Measurements from ENCODE around the gene PKNOX2.

PKNOX2 gene

DNA sequence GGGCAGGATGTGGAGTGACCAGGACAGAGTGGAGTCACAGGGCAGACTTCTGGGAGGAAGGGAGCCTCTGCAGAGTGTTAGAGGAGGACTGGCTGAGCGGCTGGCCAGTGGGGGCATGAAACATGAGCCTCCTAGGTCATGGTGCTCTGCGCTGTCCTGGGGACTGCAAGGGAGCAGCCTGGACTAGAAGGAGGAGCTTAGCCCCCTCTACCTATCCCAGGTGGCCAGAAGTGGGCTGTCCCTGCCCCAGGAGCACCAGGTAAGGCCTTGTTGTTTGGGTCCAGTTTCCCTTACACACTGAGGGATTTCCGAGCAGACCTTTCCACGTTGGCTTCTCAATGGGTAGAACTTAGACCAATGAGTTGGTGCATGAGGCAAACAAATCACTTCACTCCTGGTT is 7.4 kb downstream of the PKNOX2 start:
- no peak for DNase-seq (ENCODE audit: low read depth in 4 of 4, low spot score in 1 of 4)

DNA sequence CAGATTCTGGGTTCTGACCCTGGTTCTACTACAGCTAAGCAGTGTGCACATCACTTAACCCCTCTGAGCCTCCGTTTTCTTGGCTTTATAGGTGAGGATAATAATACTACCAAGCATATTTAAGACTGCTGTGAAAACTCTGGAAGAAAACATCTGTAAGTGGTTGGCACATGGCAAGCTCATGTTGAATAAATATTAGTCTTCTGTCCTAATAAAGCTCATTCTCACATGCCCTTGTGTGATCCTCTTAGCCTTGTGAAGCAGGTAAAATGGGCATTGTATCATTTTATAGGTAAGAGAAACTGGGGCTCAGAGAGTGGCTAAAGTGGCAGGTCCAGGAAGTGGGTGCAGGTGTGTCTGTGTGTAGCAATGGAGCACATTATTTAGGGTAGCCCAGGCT is 8.5 kb downstream of the PKNOX2 start:
- DNase-seq (ENCODE audit: low read depth in 4 of 4, low spot score in 1 of 4), result no peak

DNA sequence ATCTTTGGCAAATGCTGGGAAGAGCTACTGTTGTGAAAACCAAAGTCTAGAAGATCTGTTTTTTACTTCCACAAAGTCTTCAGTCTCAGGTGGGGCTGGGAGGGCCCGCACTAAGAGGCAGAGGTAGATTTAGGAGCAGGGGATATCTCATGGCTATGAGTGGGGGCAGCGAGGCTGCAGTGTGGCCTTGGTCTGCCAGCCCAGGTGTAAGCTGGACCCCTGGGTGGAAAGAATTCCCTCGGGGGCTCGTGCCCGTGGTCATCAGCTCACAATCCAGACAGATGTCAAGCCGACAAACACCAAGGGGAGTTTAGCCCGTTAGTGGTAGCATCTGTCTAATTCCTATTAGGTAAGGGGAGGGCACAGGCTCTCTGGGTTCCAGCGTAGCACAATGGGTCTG is 9.0 kb downstream of the PKNOX2 start:
- no peak for DNase-seq (ENCODE audit: low read depth in 4 of 4, low spot score in 1 of 4)

DNA sequence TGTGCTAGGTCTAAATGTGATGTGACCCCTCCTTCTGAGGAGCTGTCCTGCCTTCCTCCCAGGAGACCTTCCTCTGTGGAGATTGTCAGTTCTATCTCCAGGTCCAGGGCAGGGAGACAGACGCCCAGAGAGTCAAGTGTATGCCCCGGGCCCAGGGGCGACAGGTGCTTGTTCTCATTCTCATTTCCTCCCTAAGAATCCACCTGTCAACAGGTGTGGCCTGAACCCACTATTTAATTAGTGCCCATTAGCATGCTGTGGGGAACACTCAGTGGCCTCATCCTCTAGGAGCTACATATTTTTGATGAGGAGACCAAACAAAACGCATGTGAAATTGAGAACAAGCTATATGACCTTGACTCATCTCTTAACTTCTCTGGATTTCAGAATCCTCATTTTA is 9.5 kb downstream of the PKNOX2 start:
- DNase-seq (ENCODE audit: low read depth in 4 of 4, low spot score in 1 of 4), result no peak

DNA sequence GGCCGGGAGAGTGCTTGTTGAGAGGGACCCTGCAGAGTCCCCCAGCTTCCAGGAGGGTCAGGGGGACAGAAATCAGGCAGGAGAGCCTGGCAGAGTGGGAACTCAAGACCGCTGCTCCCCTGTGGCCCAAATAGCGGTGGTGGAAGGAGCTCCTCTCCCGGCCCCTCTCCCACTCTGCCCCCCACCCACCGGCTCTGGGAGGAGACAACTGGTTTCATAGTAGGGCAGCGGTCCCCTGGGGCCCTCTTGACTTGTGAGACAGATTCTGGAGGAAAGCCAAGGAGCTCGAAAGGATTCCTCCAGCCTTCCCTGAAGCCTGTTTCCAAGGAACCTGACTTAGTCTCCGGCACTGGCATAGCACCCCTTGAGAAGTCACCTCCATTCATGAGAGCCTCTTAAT is 10.1 kb downstream of the PKNOX2 start:
- no peak for DNase-seq (ENCODE audit: low read depth in 4 of 4, low spot score in 1 of 4)

DNA sequence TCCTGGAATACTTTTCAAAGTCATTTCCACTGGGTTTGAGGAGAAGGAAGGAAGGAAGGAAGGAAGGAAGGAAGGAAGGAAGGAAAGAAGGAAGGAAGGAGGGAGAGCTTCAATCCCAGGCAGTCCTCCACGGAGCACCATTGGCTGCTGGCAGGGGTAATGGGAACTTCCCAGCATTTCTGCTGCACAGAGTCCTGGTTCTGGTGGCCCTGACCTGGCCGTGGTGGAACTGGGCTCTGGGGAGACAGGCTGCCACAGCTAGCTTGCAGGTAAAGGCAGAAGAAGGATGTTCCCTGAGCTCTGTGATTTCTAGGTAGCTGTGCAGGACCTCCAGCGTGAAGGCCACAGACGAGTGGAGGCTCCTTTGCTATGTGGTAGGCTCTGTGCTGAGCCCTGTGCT is 10.6 kb downstream of the PKNOX2 start:
- DNase-seq (ENCODE audit: low read depth in 4 of 4, low spot score in 1 of 4), result no peak

DNA sequence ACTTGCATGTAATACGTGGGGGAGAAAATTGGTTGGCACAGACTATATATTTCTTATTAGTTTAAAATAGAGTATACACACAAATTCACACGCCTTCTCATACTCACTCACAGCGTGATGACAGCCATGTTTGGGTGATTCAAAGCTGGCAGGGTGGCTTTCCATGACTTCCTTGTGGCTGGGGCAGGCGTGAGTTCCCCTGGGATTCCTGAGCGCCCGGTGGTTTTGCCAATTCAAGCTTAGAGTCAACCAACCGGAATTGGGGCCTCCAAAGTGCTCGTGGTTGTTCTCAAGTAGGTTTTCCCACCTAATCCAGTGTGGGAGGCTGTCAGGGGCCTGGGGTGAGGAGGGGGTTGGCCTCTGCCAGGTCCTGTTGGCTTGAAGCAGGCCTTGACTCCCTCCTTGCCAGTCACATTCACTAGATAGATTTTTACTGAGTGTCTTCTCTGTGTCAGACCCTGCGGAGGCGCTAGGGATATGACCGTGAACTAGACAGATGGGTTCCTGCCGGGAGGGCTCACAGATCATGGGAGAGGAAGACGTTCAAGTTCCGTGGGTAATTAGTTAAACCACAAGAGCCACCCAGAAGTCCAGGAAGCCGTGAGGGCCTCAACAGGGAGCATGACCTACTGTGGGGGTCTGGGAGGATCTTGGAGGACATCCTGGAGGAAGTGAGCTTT is 11.5 kb downstream of the PKNOX2 start:
- DNase-seq (ENCODE audit: low read depth in 4 of 4, low spot score in 1 of 4), result no peak

DNA sequence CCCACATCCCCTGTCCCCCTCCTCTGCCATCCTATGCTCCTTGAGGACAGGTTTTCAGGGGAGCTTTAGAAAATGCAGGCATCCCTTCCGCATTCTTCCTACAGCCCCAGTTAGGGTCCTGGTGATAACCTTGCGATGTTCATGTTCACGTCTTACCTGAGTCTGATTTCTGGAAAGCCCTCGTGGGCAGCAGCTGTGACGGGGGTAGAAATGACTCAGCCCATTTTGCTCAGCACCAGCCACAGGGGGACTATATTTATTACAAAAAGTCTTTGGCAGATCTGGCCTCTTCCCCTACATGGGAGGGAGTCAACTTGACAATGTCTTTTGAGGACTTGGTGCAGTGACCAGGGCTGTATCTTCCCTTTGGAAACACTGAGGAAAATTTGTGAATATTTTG is 12.3 kb downstream of the PKNOX2 start:
- DNase-seq (ENCODE audit: low read depth in 4 of 4, low spot score in 1 of 4), result no peak

DNA sequence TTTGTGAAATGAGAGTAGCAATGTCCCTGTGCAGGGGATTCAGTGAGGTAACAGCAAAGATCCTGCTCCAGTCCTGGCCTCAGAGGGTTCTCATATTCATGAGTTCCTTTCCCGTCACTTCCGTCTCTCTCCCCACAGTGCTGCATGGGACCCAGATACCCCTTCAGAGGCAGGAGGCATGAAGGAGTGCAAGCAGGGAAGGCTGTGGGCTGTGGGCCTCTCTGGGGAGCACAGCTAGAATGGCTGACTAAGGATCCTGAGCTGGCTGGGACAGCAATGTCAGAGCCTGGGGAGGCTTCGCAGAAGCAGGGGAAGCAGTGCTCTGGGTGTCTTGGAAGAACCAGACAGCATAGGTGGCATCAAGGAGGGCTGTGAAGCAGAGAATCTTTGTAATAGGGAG is 13.0 kb downstream of the PKNOX2 start:
- DNase-seq (ENCODE audit: low read depth in 4 of 4, low spot score in 1 of 4), result no peak

DNA sequence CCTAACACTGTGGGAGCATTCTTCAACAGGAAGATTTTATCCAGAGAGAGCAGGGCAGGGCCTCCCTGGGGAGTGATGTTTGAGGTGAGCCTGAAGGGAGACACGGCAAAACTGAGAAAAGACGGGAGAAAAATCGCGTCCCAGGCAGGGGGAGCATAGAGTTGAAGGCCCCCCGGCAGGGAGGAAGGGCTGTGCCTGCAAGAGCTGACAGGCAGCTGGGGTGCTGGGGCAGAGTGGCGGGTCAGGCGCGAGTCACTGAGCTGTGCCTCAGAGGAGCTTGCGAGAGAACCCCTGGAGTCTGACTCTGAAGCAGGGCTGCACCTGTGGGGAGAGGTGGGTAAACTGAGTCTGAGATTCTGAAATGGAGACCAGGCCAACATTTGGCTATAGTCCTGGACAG is 14.8 kb downstream of the PKNOX2 start:
- DNase-seq (ENCODE audit: low read depth in 4 of 4, low spot score in 1 of 4), result no peak

DNA sequence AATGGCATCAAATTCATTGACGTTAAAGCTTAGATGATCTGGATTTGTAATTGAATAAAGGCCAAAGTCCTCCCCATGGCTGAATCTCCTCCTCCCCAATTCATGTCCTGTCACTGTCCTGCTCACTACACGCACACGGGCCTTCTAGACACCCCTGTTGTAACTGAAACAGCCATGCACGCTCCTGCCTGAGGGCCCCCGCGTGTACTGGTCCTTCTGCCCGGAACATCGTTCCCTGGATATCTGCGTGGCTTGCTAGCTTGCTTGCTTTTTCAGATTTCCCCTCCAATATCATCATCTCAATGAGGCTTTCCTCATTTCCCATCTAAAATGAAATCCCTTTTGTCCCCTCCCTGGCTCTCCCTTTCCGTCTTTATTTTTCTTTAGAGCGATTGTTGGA is 15.3 kb downstream of the PKNOX2 start:
- DNase-seq (ENCODE audit: low read depth in 4 of 4, low spot score in 1 of 4), result no peak

DNA sequence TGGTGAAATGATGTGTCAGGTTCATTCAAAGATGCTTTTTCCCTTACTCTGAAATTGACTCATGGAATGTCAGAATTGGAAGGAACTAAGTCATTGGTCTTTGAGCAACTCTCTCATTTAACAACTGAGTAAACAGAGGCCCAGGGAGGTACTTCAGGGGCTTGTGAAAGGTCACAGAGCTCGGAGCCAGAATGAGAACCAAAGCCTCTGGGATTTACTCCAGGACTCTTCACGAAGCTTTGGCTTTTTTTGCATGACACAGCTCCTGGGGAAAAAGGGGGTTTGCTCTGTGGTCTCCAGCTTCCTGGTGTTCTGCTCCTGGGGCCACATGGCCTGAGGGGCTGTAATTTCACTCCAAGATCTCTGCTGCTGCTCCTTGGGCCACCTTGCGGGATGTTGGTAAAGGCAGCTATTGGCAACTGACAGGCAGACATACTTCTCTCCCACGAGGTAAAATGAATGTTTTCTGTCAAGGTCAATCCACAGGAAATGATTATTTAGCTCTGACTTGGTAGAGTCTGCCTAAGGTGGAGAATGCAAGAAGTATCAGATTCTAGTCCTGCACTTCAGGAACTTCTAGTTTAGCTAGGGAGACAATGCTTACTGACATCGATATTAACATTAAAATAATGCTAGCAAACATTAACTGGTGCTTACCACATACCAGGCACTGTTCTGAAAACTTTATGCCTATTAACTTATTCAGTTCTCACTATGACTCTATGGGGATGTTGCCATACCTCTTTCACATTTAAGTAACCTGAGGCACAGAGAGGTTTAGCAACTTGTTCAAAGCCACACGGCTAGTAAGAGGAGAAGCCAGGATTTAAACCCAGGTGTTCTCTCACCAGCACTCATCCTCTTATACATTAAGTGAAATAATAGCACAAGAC is 16.1 kb downstream of the PKNOX2 start:
- DNase-seq (ENCODE audit: low read depth in 4 of 4, low spot score in 1 of 4), result no peak

DNA sequence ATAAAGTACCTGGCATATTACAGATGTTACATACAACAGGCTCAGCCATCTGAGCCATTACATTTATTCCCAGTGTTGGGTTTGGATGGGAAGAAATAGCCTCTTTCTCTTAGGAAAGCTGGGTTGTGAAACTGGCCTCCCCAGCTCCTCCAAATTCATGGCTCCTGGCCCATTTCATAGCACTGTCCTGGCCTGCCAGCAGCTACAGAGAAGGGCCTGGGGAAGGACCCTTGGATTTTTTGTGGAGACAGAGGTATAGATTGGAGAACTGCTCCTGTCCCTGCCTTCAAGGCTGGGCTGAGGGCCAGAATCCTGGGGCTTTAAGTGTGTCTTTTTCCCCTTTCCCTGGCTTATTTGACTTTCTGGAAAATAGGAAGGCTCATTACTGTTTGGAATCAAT is 18.0 kb downstream of the PKNOX2 start:
- no peak for DNase-seq (ENCODE audit: low read depth in 4 of 4, low spot score in 1 of 4)

DNA sequence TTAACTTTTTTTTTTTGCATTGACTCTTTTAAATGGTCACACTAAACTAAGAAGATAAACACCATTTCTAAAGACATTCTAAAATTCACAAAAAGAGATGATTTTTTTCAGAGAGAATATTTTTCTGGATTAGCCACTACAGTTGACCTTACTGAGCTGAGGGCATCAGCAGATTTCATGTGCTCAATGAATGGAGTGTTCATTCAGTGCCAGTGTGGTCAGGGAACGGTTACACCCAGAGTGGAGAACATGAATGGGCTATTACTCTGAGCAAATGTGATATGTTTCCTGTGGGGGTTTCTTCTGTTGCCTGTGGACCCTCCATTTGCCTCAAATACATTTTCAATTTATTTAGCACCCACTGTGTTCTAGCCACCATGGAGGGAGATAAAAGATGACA is 19.1 kb downstream of the PKNOX2 start:
- no peak for DNase-seq (ENCODE audit: low read depth in 4 of 4, low spot score in 1 of 4)

DNA sequence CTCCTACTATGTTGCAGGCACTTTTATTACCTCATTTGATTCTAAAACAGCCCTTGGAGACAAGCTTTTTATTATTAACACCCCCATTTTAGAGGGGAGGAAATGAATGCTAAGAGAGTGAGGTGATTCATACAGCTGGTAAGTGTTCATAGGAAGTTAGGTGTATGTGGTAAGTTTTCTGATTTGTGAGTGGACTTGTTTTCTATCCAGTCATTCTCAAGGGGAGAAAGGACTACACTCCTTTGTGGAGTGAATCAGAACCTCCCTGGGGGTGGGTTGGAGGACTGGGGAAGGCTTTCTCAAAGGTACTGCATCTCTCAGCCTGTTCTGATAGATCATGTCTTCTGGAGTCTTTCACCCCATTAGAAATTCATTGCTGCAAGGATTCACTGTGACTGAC is 23.5 kb downstream of the PKNOX2 start:
- DNase-seq (ENCODE audit: low read depth in 4 of 4, low spot score in 1 of 4), result no peak

DNA sequence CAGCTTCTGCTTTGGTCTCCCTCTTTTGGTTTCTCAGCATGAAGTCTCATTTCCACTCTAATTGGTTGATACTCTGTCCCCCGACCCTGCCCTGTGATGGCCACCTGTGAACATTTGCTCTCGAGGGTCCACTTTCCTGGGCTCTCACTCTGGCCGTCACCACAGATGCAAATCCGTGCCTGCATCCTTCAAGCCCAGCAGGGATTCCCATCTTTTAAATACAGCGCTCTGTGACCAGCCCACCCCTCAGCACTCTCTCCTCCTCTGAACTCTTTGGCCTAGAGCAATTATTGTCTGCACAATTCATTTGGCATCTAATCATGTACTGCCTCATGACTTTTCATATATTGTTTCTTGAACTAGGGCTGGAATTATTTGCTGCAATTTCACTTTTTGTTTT is 26.0 kb downstream of the PKNOX2 start:
- no peak for DNase-seq (ENCODE audit: low read depth in 4 of 4, low spot score in 1 of 4)

DNA sequence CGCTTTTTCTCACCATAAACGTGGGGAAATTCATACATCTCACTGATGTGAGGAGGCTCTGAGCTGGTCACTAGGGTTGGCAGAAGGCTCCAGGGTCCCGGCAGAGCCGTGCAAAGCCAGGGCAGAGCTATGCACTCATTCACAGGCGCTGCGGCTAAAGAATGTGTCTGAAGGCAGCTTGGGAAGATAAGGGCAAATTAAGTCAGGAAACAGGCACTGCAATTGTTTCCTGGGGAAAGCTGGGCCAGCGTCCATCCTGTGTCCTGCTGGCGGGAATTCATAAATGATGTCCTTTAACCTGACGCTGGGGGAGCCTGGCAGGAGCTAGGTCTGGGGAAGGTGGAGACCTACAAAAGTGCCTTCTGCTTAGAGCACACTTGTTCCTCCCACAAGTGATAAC is 27.6 kb downstream of the PKNOX2 start:
- no peak for DNase-seq (ENCODE audit: low read depth in 4 of 4, low spot score in 1 of 4)

DNA sequence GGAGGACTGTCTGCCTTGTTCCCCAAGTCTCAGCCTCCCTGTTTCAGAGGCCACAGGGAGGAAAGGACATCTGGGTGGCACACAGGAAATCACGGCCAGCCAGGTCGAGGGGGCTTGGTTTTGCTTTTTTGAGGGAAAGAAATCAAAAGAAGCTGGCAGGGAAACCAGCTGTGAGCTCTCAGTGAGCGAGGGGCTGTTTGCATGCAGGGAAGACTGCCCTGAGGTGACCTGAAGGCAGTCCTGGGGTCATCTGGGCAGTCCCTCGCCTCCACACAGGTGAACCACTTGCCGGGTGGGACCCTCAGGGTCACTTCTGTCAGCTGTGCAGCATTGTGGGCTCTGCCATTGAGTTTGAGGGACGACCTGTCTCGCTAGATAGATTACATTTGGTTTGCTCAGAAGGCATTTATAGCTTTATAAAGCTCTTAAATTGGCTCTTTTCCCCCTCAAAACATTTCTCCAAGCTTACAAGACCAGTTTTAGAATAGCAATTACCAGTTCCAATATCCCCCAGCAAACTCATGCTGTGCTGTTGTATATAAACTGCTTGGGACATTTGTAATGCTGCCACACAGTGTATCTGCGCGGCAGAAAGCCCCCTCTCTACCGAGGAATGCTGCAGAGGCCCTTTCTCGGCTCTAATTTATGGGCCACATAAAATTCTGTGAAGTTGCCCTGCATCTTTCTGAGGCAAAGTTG is 28.3 kb downstream of the PKNOX2 start:
- DNase-seq (ENCODE audit: low read depth in 4 of 4, low spot score in 1 of 4), result no peak

DNA sequence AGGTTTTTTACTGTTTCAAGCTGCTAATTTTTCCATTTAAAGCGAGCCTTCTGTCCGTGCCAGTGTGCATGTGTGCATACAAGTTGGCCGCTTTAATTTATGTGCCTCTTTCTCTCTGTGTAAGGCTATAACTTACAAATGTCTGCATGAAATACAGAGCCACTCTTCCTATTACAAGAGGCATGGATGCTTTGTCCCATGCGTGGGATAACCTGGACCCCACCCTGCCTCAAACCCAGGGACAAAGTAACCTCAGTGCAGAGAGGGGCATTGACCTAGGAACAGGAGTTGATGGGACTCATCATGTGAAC is 28.8 kb downstream of the PKNOX2 start:
- DNase-seq (ENCODE audit: low read depth in 4 of 4, low spot score in 1 of 4), result no peak

DNA sequence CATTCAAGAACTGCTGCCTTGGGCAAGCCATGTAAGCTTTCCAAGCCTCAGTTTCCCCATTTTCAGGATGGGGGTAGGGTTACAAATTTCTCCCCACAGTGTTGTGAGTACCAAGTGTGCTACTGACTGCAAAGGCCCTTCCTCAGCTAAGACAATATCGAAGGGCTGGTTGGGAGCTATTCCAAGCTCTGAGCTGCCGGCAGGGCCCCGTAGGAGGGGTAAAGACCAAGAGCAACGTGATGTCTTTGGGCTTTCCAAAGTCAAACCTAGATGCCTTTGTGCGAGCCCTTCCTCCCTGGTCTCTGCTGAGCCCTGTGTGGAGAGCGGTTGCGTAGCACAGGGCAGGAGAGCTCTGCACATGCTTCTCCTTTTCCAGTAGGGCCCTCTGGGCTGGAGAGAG is 29.3 kb downstream of the PKNOX2 start:
- no peak for DNase-seq (ENCODE audit: low read depth in 4 of 4, low spot score in 1 of 4)

DNA sequence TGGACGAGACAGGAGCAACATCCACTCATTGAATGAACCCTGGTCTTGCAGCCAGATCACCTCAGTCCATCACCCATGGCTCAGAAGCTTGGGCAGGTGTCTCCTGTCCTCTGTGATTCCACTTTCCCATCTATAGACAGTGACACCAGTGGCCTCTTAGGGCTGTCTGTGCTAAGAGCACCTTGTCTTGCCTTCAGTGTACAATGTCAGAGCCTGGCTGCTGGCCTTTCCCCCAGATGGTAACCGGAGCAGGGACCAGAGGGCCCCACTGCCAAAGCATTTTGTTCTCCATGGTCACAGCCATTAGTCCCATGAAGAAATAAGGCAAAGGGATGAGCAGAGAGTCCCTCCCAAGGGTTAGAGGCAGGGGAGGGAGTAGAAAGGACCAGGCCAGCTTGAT is 35.4 kb downstream of the PKNOX2 start:
- no peak for DNase-seq (ENCODE audit: low read depth in 4 of 4, low spot score in 1 of 4)

DNA sequence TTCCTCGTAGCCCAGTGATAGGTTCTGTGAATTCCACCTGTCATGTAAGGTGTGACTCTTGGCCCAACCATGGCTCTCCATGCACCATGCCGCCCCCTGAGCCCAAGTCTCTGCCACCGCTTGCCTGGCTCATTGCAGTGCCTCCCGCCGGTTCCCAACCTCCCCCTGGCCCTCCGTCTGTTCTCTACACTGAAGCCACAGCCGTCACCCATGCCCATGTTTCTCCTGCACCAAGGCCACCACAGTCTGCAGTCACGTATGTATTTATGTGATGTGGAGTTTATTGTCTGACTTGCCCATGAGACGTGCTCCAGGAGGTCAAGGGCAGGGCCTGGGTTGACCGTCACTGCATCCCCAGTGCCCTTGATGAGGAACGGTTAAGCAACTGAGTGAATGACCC is 35.9 kb downstream of the PKNOX2 start:
- DNase-seq (ENCODE audit: low read depth in 4 of 4, low spot score in 1 of 4), result no peak

Data from stimulated activated CD4-positive, alpha-beta T cell treated with anti-CD3 and anti-CD28 coated beads, Interleukin-1b, Interleukin-23, amount 100 ng/mL, for 24 hours (primary cell).